GM19452 (cell line): ENCODE data around the gene HELQ.
"Not testable (repeated sequence)": the region's sequence is repeated elsewhere in the genome, so short reads cannot be mapped to it uniquely, and the experiment has no call there.

Source experiments
- ATAC-seq: cut with Tn5 transposase; IDR thresholded peaks from one replicate; pipeline ENCODE4 v1.9.1; 2021; ENCODE audit not compliant: unreplicated experiment

HELQ gene

GRCh38 chr4:83455281-83456183, at the start of gene HELQ, which contains the start of gene MRPS18C:
Gene HELQ (minus strand): TSS chr4:83455823. CDS start chr4:83455693, 130 bp downstream.
Gene MRPS18C (plus strand): TSS chr4:83456058. CDS start chr4:83456078, 20 bp downstream.
- ATAC-seq, result peak; percentile 95

DNA sequence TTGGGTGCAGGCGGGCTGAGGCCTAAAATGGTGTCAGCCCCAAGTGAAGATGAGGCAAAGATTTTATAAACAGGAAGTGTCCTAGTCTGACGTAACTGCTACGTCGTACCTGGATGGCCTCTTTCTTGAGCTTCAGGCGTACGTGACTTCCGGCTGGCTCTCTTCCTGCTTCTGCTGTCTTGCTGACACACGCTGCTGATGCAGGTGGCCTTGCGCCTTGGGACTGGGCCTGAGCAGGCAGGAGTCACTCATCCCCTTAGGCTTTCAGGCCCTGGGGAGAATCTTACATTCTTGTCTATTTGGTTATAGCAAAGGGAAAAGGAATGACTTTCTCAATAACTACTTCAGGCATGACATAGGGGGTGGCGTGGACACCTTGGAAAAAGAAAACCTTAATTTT, 49.4 kb upstream of the HELQ start:
- no peak for ATAC-seq

DNA sequence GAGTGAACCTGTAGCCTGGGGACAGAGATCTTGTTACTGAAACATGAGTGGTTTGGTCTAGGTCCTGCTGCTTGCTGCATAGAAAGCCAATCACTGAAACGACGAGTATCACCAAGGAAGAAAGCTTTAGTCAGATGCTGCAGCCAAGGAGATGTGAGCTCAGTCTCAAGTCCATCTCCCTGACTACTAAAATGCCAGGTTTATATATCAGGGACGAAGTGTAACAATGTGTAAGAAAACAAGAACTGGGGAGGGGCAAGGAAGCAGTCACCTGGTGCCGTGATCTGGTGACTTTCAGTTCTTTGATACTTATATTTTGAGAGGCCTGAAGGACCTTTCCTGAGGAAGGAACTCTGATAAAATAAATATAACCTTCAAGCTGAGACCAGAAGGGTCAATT, 48.9 kb upstream of the HELQ start:
- no peak for ATAC-seq

- ATAC-seq, result no peak
These were observed 48.4 kb upstream of the HELQ start for GRCh38 chr4:83503974-83504373.

DNA sequence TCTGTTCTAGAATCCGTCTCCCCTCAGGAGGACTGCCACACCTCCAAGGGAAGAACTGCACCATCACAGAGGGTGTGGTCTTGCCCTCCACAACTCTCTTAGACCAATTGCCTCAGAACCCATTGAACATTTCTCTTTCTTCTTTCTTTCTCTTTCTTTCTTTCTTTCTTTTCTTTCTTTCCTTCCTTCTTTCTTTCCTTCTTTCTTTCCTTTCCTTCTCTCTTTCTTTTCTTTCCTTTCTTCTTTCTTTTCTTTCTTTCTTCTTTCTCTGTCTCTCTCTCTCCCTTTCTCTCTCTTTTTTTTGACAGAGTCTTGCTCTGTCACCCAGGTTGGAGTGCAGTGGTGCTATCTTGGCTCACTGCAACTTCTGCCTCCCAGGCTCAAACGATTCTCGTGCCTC, 46.0 kb upstream of the HELQ start:
- not testable (repeated sequence) for ATAC-seq

- no peak for ATAC-seq
These were observed 42.6 kb upstream of the HELQ start for GRCh38 chr4:83498187-83498586.

DNA sequence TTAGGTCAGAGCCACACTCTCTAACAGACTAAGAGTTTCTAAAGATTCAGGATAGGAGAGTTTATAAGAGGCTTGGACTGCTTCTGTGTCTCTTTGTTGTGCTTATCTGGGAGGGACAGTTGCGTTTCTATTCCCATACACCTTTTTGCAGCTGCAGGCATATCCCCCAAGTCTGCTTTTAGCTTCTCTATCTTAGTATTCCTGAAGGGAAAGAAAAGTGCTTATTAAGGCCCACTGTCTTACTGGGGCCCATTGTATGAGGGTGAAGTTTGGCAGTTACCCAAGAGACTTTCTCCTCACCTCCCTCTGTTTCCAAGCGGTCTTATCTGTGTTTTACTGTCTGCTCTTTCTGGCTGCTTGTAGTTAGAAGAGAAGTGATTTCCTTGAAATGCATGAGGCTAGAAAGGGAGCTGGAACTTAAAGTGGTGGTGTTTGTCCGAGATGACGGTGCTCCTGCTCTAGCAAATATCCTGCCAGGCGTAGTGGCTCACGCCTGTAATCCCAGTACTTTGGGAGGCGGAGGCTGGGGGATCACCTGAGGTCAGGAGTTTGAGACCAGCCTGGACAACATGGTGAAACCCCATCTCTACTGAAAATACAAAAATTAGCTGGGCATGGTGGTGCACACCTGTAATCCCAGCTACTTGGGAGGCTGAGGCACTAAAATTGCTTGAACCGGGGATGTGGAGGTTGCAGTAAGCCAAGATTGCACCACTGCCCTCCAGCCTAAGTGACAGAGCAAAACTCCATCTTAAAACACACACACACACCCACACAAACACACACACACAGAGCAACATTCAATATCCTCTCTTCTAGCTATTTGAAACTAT, 40.7 kb upstream of the HELQ start:
- not testable (repeated sequence) for ATAC-seq

- peak; percentile 58 for ATAC-seq
These were observed 35.3 kb upstream of the HELQ start for GRCh38 chr4:83490876-83491450.

DNA sequence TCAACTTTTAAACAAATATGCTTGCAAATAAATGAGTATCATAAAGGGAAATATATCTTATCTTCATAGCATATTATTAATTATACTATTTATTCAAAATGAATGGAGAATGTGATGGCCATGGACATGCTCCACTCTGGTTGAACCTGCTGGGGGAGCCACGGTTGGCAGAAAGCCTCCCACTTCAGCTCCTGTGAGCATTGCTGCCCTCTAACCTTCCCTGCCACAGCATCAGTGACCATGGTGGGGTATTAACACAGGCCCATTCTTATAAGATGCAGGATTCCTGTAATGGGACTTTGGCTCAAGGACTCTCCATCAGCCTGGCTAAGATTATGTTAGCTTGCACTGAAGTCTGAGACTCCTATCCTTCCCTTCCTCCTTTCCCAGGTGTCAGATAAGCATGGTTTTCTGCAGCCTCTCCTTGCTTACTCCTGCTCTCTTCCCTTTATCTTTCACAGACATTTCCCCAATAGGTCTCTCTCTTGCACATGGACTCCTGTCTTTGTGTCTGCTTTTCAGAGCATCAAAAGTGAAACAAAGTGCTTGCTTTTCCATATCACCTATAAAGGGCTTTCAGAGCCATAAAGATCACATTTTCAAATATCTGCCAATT, 34.2 kb upstream of the HELQ start:
- ATAC-seq, result no peak

DNA sequence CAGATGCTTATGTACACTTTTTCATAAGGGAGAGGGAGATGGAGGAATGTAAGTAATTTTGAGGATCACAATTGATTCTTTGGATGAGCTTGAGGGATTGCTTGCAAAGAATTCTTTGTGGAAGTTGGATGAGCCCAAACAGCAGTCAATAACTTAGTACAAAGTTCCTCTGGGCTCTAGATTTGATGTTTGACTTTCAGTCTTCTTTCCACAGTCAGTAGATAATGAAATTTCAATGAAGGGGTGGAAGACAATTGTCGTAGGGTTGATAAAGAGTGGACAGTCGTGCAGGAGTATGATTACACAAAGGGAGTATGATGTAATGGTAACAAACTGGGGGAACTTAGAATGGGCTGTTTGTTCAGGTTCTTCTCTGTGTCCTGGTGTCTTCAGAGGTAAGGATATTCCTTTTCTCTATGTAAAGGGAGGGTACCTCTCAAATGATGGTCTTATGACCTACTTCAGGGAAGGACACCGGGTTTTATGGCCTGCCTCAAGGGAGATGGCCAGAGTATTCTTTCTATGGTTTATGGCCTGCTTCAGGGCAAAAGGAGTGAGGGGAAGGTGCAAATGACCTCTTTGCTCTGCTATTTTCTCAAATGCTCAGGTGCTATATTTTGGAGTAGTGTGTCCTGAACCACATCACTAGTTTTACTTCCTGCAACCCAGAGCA, 31.0 kb upstream of the HELQ start:
- no peak for ATAC-seq

GRCh38 chr4:83484500-83485461, 29.2 kb upstream of the HELQ start, which contains the start of gene ABRAXAS1:
Gene ABRAXAS1 (minus strand): TSS chr4:83485100. CDS start chr4:83485072, 28 bp downstream.
- ATAC-seq, result peak; percentile 95

GRCh38 chr4:83473966-83474365, 18.3 kb upstream of the HELQ start:
- no peak for ATAC-seq

GRCh38 chr4:83473423-83473822, 17.8 kb upstream of the HELQ start:
- ATAC-seq, result no peak

GRCh38 chr4:83456184-83456501, 520 bp upstream of the HELQ start:
- no peak for ATAC-seq

- ATAC-seq, result no peak
These were observed 937 bp downstream of the HELQ start for GRCh38 chr4:83454686-83455085.

DNA sequence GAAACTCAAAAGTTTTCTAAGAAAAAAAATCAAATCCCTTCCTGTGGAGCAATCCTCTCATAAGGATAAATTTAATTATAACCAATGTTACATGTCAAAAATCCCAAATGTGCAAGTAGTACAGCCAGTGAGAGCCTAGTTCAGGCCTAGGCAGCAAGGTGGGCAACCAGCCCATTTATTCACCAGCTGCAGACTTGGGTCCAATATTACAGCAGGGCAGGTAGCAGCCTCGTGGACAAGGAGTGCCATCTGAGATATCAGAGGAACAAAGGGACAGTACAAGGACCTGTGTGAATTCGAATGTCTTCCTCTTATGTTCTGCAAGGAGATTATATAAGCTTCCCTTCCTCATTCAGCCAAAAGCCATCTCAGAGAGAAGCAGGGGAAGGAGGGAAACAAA, 6.6 kb downstream of the HELQ start:
- ATAC-seq, result no peak

DNA sequence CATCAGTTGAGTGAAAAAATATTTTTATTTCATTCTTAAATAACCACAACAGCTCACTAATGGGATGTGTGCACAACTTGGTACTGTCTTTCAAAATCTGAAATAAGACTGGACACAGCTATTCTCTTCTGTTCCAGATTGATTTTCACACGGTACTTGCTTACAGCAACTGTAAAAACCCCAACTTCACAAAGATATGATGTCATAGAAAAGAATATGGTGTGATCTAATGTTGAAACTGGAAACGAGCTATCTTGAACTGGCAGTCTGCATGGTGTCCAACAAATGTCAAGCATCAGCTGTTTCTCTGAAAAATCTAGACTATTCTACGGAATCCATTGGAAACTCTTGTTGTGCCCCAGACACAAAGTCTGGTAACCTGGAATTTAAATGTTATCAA, 14.7 kb downstream of the HELQ start:
- no peak for ATAC-seq

DNA sequence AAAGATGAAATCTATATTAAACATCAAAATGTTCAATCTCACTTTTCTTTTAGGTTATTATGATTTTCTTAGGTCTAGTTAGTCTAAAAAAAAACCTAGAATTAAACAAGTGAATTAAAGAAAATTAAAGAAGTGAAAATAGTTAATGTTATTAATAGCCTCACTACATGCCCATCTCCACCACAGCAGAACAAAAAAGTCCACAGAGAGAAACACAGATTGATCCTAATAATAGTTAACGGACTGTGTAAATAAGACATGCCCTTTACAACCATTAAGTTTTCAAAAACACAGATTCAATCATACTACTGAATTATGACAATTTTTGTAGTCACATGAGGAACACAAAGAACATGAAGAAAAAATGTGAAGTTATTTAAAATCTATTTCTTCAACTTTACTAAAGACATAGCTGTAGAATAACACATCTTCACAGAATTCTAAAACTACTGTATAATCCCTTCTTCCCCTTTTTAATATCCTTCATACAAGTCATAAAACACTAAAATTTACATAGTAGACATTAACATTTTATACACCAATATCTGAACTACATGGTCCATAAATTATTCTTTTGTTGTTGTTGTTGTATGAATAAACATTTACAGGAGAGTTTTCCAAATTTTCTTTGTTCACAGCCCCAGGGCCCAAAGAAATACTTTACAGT, 15.3 kb downstream of the HELQ start:
- ATAC-seq, result no peak

DNA sequence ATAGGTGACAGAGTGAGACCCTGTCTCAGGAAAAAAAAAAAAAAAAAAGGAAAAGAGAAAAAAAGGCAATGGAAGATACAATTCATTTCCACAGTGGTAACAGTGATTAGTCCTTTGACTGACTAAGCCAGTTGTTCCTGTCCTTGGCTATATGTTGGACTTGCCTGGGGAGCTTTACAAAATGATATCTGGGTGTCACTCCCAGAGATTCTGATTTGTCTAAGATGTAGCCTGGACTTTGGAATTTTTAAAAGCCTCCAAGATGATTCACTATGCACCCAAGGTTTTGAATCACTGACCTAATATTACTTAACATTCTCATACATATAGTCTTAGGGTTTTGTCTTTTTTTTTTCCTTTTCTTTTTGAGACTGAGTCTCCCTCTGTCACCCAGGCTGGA, 16.9 kb downstream of the HELQ start:
- no peak for ATAC-seq
